GM18499 (cell line): ENCODE data around the gene NAALADL2.
"Not testable (repeated sequence)": the region's sequence is repeated elsewhere in the genome, so short reads cannot be mapped to it uniquely, and the experiment has no call there.

Experiments used
- ATAC-seq: cut with Tn5 transposase; IDR thresholded peaks from one replicate; pipeline ENCODE4 v1.9.1; 2021; ENCODE audit warnings: moderate number of reproducible peaks; ENCODE audit not compliant: insufficient read depth, unreplicated experiment

The NAALADL2 gene

GRCh38 chr3:175445741-175446140 is 586.6 kb downstream of the NAALADL2 start:
- no peak for ATAC-seq

- no peak for ATAC-seq
These were observed 588.4 kb downstream of the NAALADL2 start for GRCh38 chr3:175447521-175447920.

- no peak for ATAC-seq
These were observed 594.2 kb downstream of the NAALADL2 start for GRCh38 chr3:175453361-175453760.

- ATAC-seq = no peak
These were observed 597.3 kb downstream of the NAALADL2 start for GRCh38 chr3:175456466-175456865.

- ATAC-seq = peak; percentile 61
These were observed 598.2 kb downstream of the NAALADL2 start for GRCh38 chr3:175457301-175457700.

- not testable (repeated sequence) for ATAC-seq
These were observed 601.8 kb downstream of the NAALADL2 start for GRCh38 chr3:175460849-175461399.

GRCh38 chr3:175464362-175464761 is 605.2 kb downstream of the NAALADL2 start:
- no peak for ATAC-seq

- ATAC-seq = no peak
These were observed 610.0 kb downstream of the NAALADL2 start for GRCh38 chr3:175469124-175469523.

GRCh38 chr3:175475765-175476164 is 616.6 kb downstream of the NAALADL2 start:
- no peak for ATAC-seq

- ATAC-seq = no peak
These were observed 617.4 kb downstream of the NAALADL2 start for GRCh38 chr3:175476489-175476888.

GRCh38 chr3:175477651-175478224 is 618.6 kb downstream of the NAALADL2 start:
- peak; percentile 97 for ATAC-seq

GRCh38 chr3:175478301-175478700 is 619.2 kb downstream of the NAALADL2 start:
- no peak for ATAC-seq

- no peak for ATAC-seq
These were observed 620.0 kb downstream of the NAALADL2 start for GRCh38 chr3:175479175-175479574.

GRCh38 chr3:175479800-175480199 is 620.7 kb downstream of the NAALADL2 start:
- ATAC-seq = no peak

- peak; percentile 39 for ATAC-seq
These were observed 625.5 kb downstream of the NAALADL2 start for GRCh38 chr3:175484666-175485065.

GRCh38 chr3:175485436-175485835 is 626.3 kb downstream of the NAALADL2 start:
- ATAC-seq = no peak

GRCh38 chr3:175486255-175486654 is 627.1 kb downstream of the NAALADL2 start:
- ATAC-seq = peak; percentile 52

- peak; percentile 68 for ATAC-seq
These were observed 630.3 kb downstream of the NAALADL2 start for GRCh38 chr3:175489406-175489805.

- ATAC-seq = no peak
These were observed 634.2 kb downstream of the NAALADL2 start for GRCh38 chr3:175493301-175493700.

GRCh38 chr3:175495331-175495730 is 636.2 kb downstream of the NAALADL2 start:
- peak; percentile 89 for ATAC-seq

GRCh38 chr3:175502155-175502554 is 643.0 kb downstream of the NAALADL2 start:
- ATAC-seq = no peak

GRCh38 chr3:175511219-175511785 is 652.2 kb downstream of the NAALADL2 start:
- ATAC-seq = no peak
